GM18858 (cell line): ENCODE results near the gene GJD3.

ENCODE experiments used
- ATAC-seq: cut with Tn5 transposase; IDR thresholded peaks from one replicate; pipeline ENCODE4 v1.9.1; 2021; ENCODE audit not compliant: unreplicated experiment

The GJD3 gene

GRCh38 chr17:40352779-40353394 is 11.7 kb downstream of the GJD3 start:
- ATAC-seq, result no peak

- no peak for ATAC-seq
Observed at GRCh38 chr17:40352237-40352778, 12.2 kb downstream of the GJD3 start.

- ATAC-seq, result no peak
Observed at GRCh38 chr17:40351359-40352236, 12.9 kb downstream of the GJD3 start.

GRCh38 chr17:40350689-40351358 is 13.7 kb downstream of the GJD3 start:
- ATAC-seq, result no peak

GRCh38 chr17:40349895-40350688 is 14.4 kb downstream of the GJD3 start:
- ATAC-seq, result no peak

GRCh38 chr17:40349477-40349894 is 15.1 kb downstream of the GJD3 start:
- ATAC-seq, result no peak

- ATAC-seq, result no peak
Observed at GRCh38 chr17:40348562-40349476, 15.7 kb downstream of the GJD3 start.

- ATAC-seq, result no peak
Observed at GRCh38 chr17:40348136-40348504, 16.4 kb downstream of the GJD3 start.

- no peak for ATAC-seq
Observed at GRCh38 chr17:40347319-40348135, 17.0 kb downstream of the GJD3 start.

GRCh38 chr17:40346765-40347158 is 17.8 kb downstream of the GJD3 start:
- ATAC-seq, result no peak

GRCh38 chr17:40345994-40346764 is 18.4 kb downstream of the GJD3 start:
- ATAC-seq, result no peak

GRCh38 chr17:40345161-40345993 is 19.2 kb downstream of the GJD3 start:
- no peak for ATAC-seq

GRCh38 chr17:40344421-40345160 is 19.9 kb downstream of the GJD3 start:
- ATAC-seq, result no peak

GRCh38 chr17:40343219-40344119 is 21.1 kb downstream of the GJD3 start:
- no peak for ATAC-seq

- no peak for ATAC-seq
Observed at GRCh38 chr17:40342504-40343218, 21.9 kb downstream of the GJD3 start.
